Measurements from ENCODE around the gene PAQR9.
A peak's percentile ranks its signal among the peaks of the same experiment; 100 is the strongest.
"Not testable (repeated sequence)": the region's sequence is repeated elsewhere in the genome, so short reads cannot be mapped to it uniquely, and the experiment has no call there.

Gene PAQR9

DNA sequence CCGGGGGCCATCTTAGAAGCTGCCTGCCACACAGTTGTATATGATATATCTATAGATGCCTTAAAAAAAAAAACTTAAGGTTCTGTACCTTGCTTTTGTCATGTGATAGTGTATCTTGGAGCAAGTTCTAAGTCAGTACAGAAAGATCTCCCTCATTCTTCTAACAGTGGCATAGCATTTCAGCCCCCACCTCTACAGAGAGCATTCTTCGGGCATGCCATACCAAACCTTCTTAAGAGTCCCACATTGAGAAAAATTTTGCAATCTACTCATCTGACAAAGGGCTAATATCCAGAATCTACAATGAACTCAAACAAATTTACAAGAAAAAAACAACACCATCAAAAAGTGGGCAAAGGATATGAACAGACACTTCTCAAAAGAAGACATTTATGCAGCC lies 24.7 kb upstream of the PAQR9 start:
- not testable (repeated sequence) for H3K4me2 ChIP-seq (ENCODE audit: low read length); H3K79me1 ChIP-seq (ENCODE audit: low read length); H2BK15ac ChIP-seq (replicated peaks; ENCODE audit: low read depth); H3K4me1 ChIP-seq (ENCODE audit: control insufficient read depth, low read depth, low read length); H3K18ac ChIP-seq (ENCODE audit: low read length); H2BK5ac ChIP-seq (ENCODE audit: low read length); H4K5ac ChIP-seq (ENCODE audit: low read length); H2BK120ac ChIP-seq (ENCODE audit: low read depth, low read length); H3K27ac ChIP-seq (ENCODE audit: low read depth, low read length); H4K8ac ChIP-seq (ENCODE audit: low read depth, low read length); H3K4ac ChIP-seq (ENCODE audit: low read depth, low read length); H3K4me3 ChIP-seq (ENCODE audit: low read length); H3K79me2 ChIP-seq (ENCODE audit: control insufficient read depth, insufficient read depth, low read length); H3K36me3 ChIP-seq (ENCODE audit: control insufficient read depth, insufficient read depth, low read length); H3K27me3 ChIP-seq (ENCODE audit: insufficient read depth, low read length, poor library complexity); H3K9ac ChIP-seq (ENCODE audit: low read length); H3K23ac ChIP-seq (ENCODE audit: low read length); DNase-seq; H2AK5ac ChIP-seq (ENCODE audit: low read length); H3K56ac ChIP-seq (ENCODE audit: low read length)
- no CpG with 5 or more reads among the region's 2 CpGs for WGBS (ENCODE audit: extremely low coverage, insufficient coverage, low lambda C conversion rate)

DNA sequence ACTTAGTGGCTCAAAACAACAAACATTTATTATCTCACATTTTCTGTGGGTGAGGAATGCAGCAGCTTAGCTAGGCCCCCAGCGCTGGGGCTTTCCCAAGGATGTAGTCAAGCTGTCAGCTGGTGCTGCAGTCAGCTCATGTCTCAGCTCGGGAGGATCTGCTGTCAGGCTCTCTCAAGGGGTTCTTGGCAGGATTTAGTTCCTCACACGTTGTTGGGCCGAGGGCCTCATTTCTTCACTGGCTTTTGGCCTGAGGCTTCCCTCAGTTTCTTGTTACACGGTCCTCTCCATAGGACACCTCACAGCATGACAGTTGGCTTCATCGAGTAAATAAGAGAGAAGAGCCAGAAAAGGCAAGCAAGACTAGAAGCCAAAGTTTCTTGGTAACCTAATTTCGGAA lies 24.2 kb upstream of the PAQR9 start:
- Histone ChIP-seq H3K36me3 (ENCODE audit: control insufficient read depth, insufficient read depth, low read length) (no peaks in the 10 kb centered on the region), H2BK120ac (ENCODE audit: low read depth, low read length) (no peak overlapping the region), H3K18ac (ENCODE audit: low read length) (no peak overlapping the region), H3K27ac (ENCODE audit: low read depth, low read length) (no peak overlapping the region), H3K4me1 (ENCODE audit: control insufficient read depth, low read depth, low read length) (no peaks in the 10 kb centered on the region), H2BK5ac (ENCODE audit: low read length) (no peak overlapping the region), H3K9ac (ENCODE audit: low read length) (no peak overlapping the region), H3K4me2 (ENCODE audit: low read length) (no peak overlapping the region), H4K8ac (ENCODE audit: low read depth, low read length) (no peak overlapping the region), H2BK15ac (replicated peaks; ENCODE audit: low read depth) (no peak overlapping the region), H4K5ac (ENCODE audit: low read length) (no peak overlapping the region), H3K4me3 (ENCODE audit: low read length) (no peak overlapping the region), H3K23ac (ENCODE audit: low read length) (no peak overlapping the region), H3K79me2 (ENCODE audit: control insufficient read depth, insufficient read depth, low read length) (no peaks in the 10 kb centered on the region), H3K56ac (ENCODE audit: low read length) (no peak overlapping the region), H2AK5ac (ENCODE audit: low read length) (no peak overlapping the region), H3K79me1 (ENCODE audit: low read length) (no peaks in the 10 kb centered on the region), H3K27me3 (ENCODE audit: insufficient read depth, low read length, poor library complexity) (no peaks in the 10 kb centered on the region), H3K4ac (ENCODE audit: low read depth, low read length) (no peak overlapping the region)
- DNase-seq: peak; percentile 53
- WGBS (ENCODE audit: extremely low coverage, insufficient coverage, low lambda C conversion rate): no CpG with 5 or more reads among the region's 7 CpGs

DNA sequence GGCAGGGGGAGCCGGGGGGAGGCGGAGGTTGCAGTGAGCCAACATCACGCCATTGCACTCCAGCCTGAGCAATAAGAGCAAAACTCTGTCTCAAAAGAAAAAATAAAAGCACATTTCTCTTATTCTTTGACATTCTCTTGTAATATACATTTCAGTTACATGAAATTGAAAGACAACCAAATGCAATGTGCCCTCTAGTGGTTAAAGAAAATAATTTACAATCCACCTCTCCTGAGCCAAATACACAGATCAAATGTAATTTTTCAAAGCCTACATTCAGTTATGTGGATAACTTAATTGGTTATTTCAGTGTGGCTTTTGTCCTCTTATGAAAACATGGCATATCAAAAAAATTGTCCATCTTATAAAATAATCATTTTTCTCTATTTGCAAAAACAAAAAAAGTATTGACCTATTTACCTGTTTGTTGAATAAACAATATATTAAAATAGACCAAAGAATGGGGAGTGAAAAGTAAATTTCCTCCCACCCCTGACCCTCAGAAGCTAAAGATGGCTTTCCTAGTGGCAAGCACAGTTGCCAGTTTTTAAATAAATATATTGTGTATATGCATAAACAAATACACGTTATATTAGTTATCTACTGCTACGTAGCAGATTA lies 23.7 kb upstream of the PAQR9 start:
- H3K4ac ChIP-seq (ENCODE audit: low read depth, low read length): no peak overlapping the region
- no peak overlapping the region for H3K27ac ChIP-seq (ENCODE audit: low read depth, low read length)
- no peaks in the 10 kb centered on the region for H3K4me1 ChIP-seq (ENCODE audit: control insufficient read depth, low read depth, low read length)
- no peaks in the 10 kb centered on the region for H3K79me1 ChIP-seq (ENCODE audit: low read length)
- no peak overlapping the region for H3K9ac ChIP-seq (ENCODE audit: low read length)
- H4K5ac ChIP-seq (ENCODE audit: low read length): no peak overlapping the region
- H3K56ac ChIP-seq (ENCODE audit: low read length): no peak overlapping the region
- no peak overlapping the region for H2AK5ac ChIP-seq (ENCODE audit: low read length)
- H3K18ac ChIP-seq (ENCODE audit: low read length): no peak overlapping the region
- no peak overlapping the region for H3K23ac ChIP-seq (ENCODE audit: low read length)
- no peak overlapping the region for H3K4me2 ChIP-seq (ENCODE audit: low read length)
- no peaks in the 10 kb centered on the region for H3K36me3 ChIP-seq (ENCODE audit: control insufficient read depth, insufficient read depth, low read length)
- DNase-seq: peak; percentile 30
- H2BK120ac ChIP-seq (ENCODE audit: low read depth, low read length): no peak overlapping the region
- no peak overlapping the region for H3K4me3 ChIP-seq (ENCODE audit: low read length)
- no CpG with 5 or more reads among the region's 5 CpGs for WGBS (ENCODE audit: extremely low coverage, insufficient coverage, low lambda C conversion rate)
- H3K79me2 ChIP-seq (ENCODE audit: control insufficient read depth, insufficient read depth, low read length): no peaks in the 10 kb centered on the region
- no peak overlapping the region for H4K8ac ChIP-seq (ENCODE audit: low read depth, low read length)
- H3K27me3 ChIP-seq (ENCODE audit: insufficient read depth, low read length, poor library complexity): no peaks in the 10 kb centered on the region
- no peak overlapping the region for H2BK5ac ChIP-seq (ENCODE audit: low read length)
- no peak overlapping the region for H2BK15ac ChIP-seq (replicated peaks; ENCODE audit: low read depth)

DNA sequence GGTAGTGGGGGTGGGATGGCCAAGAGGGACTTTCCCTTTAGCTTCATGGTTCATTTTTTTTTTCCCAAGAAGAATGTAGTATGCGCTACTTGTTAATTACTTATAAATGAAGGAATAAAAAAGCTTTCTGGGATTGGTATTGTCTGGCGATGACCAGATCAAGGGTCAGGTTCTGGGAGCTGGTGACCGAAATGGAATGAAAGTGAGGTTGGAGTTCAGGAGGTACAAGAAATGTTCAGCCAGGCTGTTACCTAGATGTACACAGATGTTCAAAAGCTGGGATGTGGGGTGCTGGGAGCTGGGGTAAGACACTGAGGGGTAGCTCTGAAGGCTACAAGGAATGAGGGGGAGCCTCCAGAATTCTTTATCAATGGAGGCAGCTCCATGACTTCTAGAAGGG lies 20.8 kb upstream of the PAQR9 start:
- Histone ChIP-seq H3K79me2 (ENCODE audit: control insufficient read depth, insufficient read depth, low read length) (no peaks in the 10 kb centered on the region), H3K36me3 (ENCODE audit: control insufficient read depth, insufficient read depth, low read length) (no peaks in the 10 kb centered on the region), H2BK5ac (ENCODE audit: low read length) (no peak overlapping the region), H2BK15ac (replicated peaks; ENCODE audit: low read depth) (no peak overlapping the region), H3K4me2 (ENCODE audit: low read length) (no peak overlapping the region), H4K5ac (ENCODE audit: low read length) (no peak overlapping the region), H2BK120ac (ENCODE audit: low read depth, low read length) (no peak overlapping the region), H3K4ac (ENCODE audit: low read depth, low read length) (no peak overlapping the region), H3K4me1 (ENCODE audit: control insufficient read depth, low read depth, low read length) (no peaks in the 10 kb centered on the region), H3K4me3 (ENCODE audit: low read length) (no peak overlapping the region), H3K9ac (ENCODE audit: low read length) (no peak overlapping the region), H2AK5ac (ENCODE audit: low read length) (no peak overlapping the region), H3K23ac (ENCODE audit: low read length) (no peak overlapping the region), H3K56ac (ENCODE audit: low read length) (no peak overlapping the region), H3K79me1 (ENCODE audit: low read length) (no peaks in the 10 kb centered on the region), H3K18ac (ENCODE audit: low read length) (no peak overlapping the region), H4K8ac (ENCODE audit: low read depth, low read length) (no peak overlapping the region), H3K27me3 (ENCODE audit: insufficient read depth, low read length, poor library complexity) (no peaks in the 10 kb centered on the region), H3K27ac (ENCODE audit: low read depth, low read length) (no peak overlapping the region)
- DNase-seq: no peak
- WGBS (ENCODE audit: extremely low coverage, insufficient coverage, low lambda C conversion rate): no CpG with 5 or more reads among the region's 3 CpGs

DNA sequence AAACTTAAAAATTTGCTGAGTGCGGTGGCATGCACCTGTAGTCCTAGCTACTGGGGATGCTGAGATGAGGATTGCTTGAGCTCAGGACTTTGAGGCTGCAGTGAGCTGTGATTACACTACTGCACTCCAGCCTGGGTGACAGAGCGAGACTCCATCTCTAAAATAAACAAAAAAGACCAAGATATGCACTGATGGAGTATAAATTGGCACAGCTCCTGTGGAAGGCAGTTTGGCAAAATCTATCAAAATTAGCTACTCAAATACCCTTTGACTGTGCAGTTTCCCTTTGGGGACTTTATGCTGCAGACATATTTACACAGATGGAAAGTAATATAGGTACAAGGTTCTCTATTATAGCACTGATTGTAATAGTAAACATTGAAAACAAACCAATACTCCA lies 19.8 kb upstream of the PAQR9 start:
- no peak overlapping the region for H3K18ac ChIP-seq (ENCODE audit: low read length)
- no peak overlapping the region for H4K8ac ChIP-seq (ENCODE audit: low read depth, low read length)
- no peak overlapping the region for H3K23ac ChIP-seq (ENCODE audit: low read length)
- H3K4me3 ChIP-seq (ENCODE audit: low read length): no peak overlapping the region
- no peak overlapping the region for H2BK5ac ChIP-seq (ENCODE audit: low read length)
- no peaks in the 10 kb centered on the region for H3K27me3 ChIP-seq (ENCODE audit: insufficient read depth, low read length, poor library complexity)
- H3K36me3 ChIP-seq (ENCODE audit: control insufficient read depth, insufficient read depth, low read length): no peaks in the 10 kb centered on the region
- DNase-seq: no peak
- no peak overlapping the region for H3K27ac ChIP-seq (ENCODE audit: low read depth, low read length)
- H3K56ac ChIP-seq (ENCODE audit: low read length): no peak overlapping the region
- no peak overlapping the region for H2BK15ac ChIP-seq (replicated peaks; ENCODE audit: low read depth)
- H3K79me2 ChIP-seq (ENCODE audit: control insufficient read depth, insufficient read depth, low read length): no peaks in the 10 kb centered on the region
- no peak overlapping the region for H2BK120ac ChIP-seq (ENCODE audit: low read depth, low read length)
- no peak overlapping the region for H3K9ac ChIP-seq (ENCODE audit: low read length)
- no peaks in the 10 kb centered on the region for H3K79me1 ChIP-seq (ENCODE audit: low read length)
- H3K4ac ChIP-seq (ENCODE audit: low read depth, low read length): no peak overlapping the region
- no CpG with 5 or more reads among the region's 2 CpGs for WGBS (ENCODE audit: extremely low coverage, insufficient coverage, low lambda C conversion rate)
- H2AK5ac ChIP-seq (ENCODE audit: low read length): no peak overlapping the region
- no peak overlapping the region for H3K4me2 ChIP-seq (ENCODE audit: low read length)
- no peaks in the 10 kb centered on the region for H3K4me1 ChIP-seq (ENCODE audit: control insufficient read depth, low read depth, low read length)
- H4K5ac ChIP-seq (ENCODE audit: low read length): no peak overlapping the region

DNA sequence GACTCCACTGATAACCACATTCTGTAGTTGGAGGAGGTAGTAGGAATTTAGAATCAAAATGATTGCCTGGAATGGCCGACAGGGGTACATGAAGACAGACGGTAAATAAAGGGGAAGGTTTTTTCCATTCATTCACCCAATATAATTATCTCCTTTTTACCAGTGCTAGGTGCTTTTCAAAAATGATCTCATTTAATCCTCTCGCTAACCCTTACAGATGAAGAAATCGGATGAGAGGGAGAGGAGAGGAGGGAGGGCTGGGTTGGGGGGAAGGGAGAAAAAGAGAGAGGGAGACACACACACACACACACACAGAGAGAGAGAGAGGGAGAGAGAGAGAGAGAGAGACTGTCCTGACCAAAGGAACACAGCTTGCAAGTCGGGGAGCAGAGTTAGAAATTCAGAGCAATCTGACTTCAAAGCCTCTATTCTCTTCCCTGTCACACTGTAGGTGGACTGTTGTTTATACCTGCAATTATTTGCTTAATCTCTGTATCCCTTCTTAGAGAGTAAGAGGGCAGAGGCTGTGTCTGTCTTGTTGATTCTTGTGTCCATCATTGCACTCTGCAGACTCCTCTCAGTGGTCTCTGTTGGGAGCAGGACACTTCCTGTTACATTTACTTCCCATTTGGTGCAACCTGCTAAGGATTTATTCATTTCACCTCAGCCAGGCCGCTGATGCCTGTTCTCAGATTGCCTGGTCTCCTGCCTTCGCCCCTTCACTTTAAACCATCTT lies 18.7 kb upstream of the PAQR9 start:
- Histone ChIP-seq H3K56ac (ENCODE audit: low read length) (no peak overlapping the region), H3K18ac (ENCODE audit: low read length) (no peak overlapping the region), H3K4me2 (ENCODE audit: low read length) (no peak overlapping the region), H3K4me1 (ENCODE audit: control insufficient read depth, low read depth, low read length) (no peaks in the 10 kb centered on the region), H2BK15ac (replicated peaks; ENCODE audit: low read depth) (no peak overlapping the region), H2AK5ac (ENCODE audit: low read length) (no peak overlapping the region), H3K9ac (ENCODE audit: low read length) (no peak overlapping the region), H3K79me1 (ENCODE audit: low read length) (no peaks in the 10 kb centered on the region), H3K4me3 (ENCODE audit: low read length) (no peak overlapping the region), H3K23ac (ENCODE audit: low read length) (no peak overlapping the region), H3K79me2 (ENCODE audit: control insufficient read depth, insufficient read depth, low read length) (no peaks in the 10 kb centered on the region), H3K36me3 (ENCODE audit: control insufficient read depth, insufficient read depth, low read length) (no peaks in the 10 kb centered on the region), H4K8ac (ENCODE audit: low read depth, low read length) (no peak overlapping the region), H3K27ac (ENCODE audit: low read depth, low read length) (no peak overlapping the region), H3K27me3 (ENCODE audit: insufficient read depth, low read length, poor library complexity) (no peaks in the 10 kb centered on the region), H3K4ac (ENCODE audit: low read depth, low read length) (no peak overlapping the region), H2BK5ac (ENCODE audit: low read length) (no peak overlapping the region), H2BK120ac (ENCODE audit: low read depth, low read length) (no peak overlapping the region), H4K5ac (ENCODE audit: low read length) (no peak overlapping the region)
- no CpG with 5 or more reads among the region's 7 CpGs for WGBS (ENCODE audit: extremely low coverage, insufficient coverage, low lambda C conversion rate)
- DNase-seq: peak; percentile 42
